Measurements from ENCODE around the gene CD1B. TPM values are rescaled to one million over a fixed set of nuclear protein-coding genes. Genes with fewer than 3 reads are reported as not detected.
A peak's percentile ranks its signal among the peaks of the same experiment; 100 is the strongest.

CD1B gene
- total and polyA plus RNA-seq, 2 experiments from 2014 or later, result not detected

GRCh38 chr1:158357441-158357840, 26.1 kb upstream of the CD1B start:
- peaks cover 10% of the 10 kb centered on the region; the same call in 2 of the 3 replicates for H3K4me1 Mint-ChIP-seq
- H3K9me3 Mint-ChIP-seq, result no peaks in the 10 kb centered on the region
- Histone ChIP-seq H3F3A (replicated peaks; ENCODE audit: low read depth) (no peaks in the 10 kb centered on the region), H3K79me2 (replicated peaks; ENCODE audit: insufficient read depth) (no peaks in the 10 kb centered on the region), H3K27me3 (ENCODE audit: insufficient read depth) (no peaks in the 10 kb centered on the region), H3K4me3 (no peak overlapping the region), H2AFZ (0 out of 2 replicates have a peak overlapping the region, but pooled peaks have one; percentile 6), H4K20me1 (replicated peaks; ENCODE audit: insufficient read depth) (no peaks in the 10 kb centered on the region; the same call in 1 of the 2 replicates), H3K9me2 (ENCODE audit: insufficient read depth) (0 out of 2 replicates have a peak, but pooled peaks cover 4% of the 10 kb centered on the region), H3K4me1 (ENCODE audit: insufficient read depth) (peaks cover 7% of the 10 kb centered on the region; the same call in 1 of the 2 replicates), H3K4me2 (no peak overlapping the region), H3K36me3 (ENCODE audit: insufficient read depth) (no peaks in the 10 kb centered on the region), H3K27ac (ENCODE audit: low read depth) (no peak overlapping the region)
- H3K27me3 Mint-ChIP-seq (ENCODE audit: insufficient read depth, low read depth, poor library complexity), result peaks cover 2% of the 10 kb centered on the region
- no peak overlapping the region for H3K4me3 Mint-ChIP-seq
- no peak overlapping the region; the same call in 1 of the 2 replicates for H3K27ac Mint-ChIP-seq
- TF ChIP-seq CREB1 (CRISPR knock-in tag; IDR thresholded peaks at IDR 0.05; ENCODE audit: low read depth) (no peak), ZNF114 (CRISPR knock-in tag; IDR thresholded peaks at IDR 0.05) (no peak)
- TF ChIP-seq, protein P1, sequence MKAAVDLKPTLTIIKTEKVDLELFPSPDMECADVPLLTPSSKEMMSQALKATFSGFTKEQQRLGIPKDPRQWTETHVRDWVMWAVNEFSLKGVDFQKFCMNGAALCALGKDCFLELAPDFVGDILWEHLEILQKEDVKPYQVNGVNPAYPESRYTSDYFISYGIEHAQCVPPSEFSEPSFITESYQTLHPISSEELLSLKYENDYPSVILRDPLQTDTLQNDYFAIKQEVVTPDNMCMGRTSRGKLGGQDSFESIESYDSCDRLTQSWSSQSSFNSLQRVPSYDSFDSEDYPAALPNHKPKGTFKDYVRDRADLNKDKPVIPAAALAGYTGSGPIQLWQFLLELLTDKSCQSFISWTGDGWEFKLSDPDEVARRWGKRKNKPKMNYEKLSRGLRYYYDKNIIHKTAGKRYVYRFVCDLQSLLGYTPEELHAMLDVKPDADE (IDR thresholded peaks at IDR 0.05), result no peak
- no peak for DNase-seq (ENCODE audit: low spot score)
- no peaks in the 10 kb centered on the region for H3K36me3 Mint-ChIP-seq (ENCODE audit: low read depth)
- ATAC-seq, result peak; percentile 47

DNA sequence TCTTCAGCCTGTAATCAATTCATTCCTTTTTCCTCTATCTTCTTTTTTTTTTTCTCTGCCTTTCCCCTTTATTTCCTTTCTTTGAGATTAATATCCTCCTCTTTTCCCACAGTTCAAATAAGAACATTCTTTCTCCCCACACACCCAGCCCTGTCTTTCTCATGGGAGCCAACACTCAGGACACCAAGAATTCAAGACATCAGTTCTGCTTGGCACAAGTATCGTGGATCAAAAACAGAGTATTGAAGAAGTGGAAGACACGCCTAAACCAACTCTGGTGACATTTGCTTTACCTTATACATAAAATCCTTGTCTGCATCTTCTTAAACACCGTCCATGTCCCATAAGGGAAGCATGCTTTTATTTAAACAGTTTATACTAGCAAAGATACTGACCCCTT, 25.3 kb upstream of the CD1B start:
- no peaks in the 10 kb centered on the region for H3K79me2 ChIP-seq (replicated peaks; ENCODE audit: insufficient read depth)
- TF ChIP-seq, protein P2, sequence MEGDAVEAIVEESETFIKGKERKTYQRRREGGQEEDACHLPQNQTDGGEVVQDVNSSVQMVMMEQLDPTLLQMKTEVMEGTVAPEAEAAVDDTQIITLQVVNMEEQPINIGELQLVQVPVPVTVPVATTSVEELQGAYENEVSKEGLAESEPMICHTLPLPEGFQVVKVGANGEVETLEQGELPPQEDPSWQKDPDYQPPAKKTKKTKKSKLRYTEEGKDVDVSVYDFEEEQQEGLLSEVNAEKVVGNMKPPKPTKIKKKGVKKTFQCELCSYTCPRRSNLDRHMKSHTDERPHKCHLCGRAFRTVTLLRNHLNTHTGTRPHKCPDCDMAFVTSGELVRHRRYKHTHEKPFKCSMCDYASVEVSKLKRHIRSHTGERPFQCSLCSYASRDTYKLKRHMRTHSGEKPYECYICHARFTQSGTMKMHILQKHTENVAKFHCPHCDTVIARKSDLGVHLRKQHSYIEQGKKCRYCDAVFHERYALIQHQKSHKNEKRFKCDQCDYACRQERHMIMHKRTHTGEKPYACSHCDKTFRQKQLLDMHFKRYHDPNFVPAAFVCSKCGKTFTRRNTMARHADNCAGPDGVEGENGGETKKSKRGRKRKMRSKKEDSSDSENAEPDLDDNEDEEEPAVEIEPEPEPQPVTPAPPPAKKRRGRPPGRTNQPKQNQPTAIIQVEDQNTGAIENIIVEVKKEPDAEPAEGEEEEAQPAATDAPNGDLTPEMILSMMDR (conservative IDR thresholded peaks at IDR 0.05; ENCODE audit: low read depth in 2 of 2), result no peak
- no peaks in the 10 kb centered on the region for H3K27me3 ChIP-seq (ENCODE audit: insufficient read depth)
- 0 out of 2 replicates have a peak, but pooled peaks cover 4% of the 10 kb centered on the region for H3K9me2 ChIP-seq (ENCODE audit: insufficient read depth)
- H3K4me2 ChIP-seq, result no peak overlapping the region
- Mint-ChIP-seq H3K27ac (no peak overlapping the region), H3K4me3 (no peak overlapping the region), H3K27me3 (ENCODE audit: insufficient read depth, low read depth, poor library complexity) (peaks cover 2% of the 10 kb centered on the region), H3K36me3 (ENCODE audit: low read depth) (no peaks in the 10 kb centered on the region), H3K9me3 (no peaks in the 10 kb centered on the region), H3K4me1 (peaks cover 10% of the 10 kb centered on the region; the same call in 2 of the 3 replicates)
- H3K4me1 ChIP-seq (ENCODE audit: insufficient read depth), result peaks cover 7% of the 10 kb centered on the region; the same call in 1 of the 2 replicates
- H3K27ac ChIP-seq (ENCODE audit: low read depth), result no peak overlapping the region
- H4K20me1 ChIP-seq (replicated peaks; ENCODE audit: insufficient read depth), result no peaks in the 10 kb centered on the region; the same call in 1 of the 2 replicates
- DNase-seq (ENCODE audit: low spot score) (no peak), ATAC-seq (no peak)
- no peaks in the 10 kb centered on the region for H3K36me3 ChIP-seq (ENCODE audit: insufficient read depth)
- peak overlapping the region; percentile 6; the same call in 1 of the 2 replicates for H2AFZ ChIP-seq
- H3K4me3 ChIP-seq, result no peak overlapping the region
- no peaks in the 10 kb centered on the region for H3F3A ChIP-seq (replicated peaks; ENCODE audit: low read depth)

DNA sequence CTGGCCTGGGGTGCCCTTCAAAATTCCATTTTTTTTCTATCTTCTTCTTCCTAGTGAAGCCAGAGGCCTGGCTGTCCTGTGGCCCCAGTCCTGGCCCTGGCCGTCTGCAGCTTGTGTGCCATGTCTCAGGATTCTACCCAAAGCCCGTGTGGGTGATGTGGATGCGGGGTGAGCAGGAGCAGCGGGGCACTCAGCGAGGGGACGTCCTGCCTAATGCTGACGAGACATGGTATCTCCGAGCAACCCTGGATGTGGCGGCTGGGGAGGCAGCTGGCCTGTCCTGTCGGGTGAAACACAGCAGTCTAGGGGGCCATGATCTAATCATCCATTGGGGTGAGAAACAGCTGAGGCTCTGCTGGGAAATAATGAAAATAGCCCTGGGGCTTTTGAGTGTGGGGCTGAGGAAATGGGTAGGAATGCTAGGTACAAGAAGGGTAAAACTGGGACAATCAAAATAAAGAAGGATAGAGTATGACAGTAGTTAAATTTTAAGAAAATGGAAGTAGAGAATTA, 24.5 kb upstream of the CD1B start:
- no peak overlapping the region for H3K27ac Mint-ChIP-seq
- no peak overlapping the region for H3K4me3 Mint-ChIP-seq
- Histone ChIP-seq H3K4me2 (no peak overlapping the region), H3K9me2 (ENCODE audit: insufficient read depth) (0 out of 2 replicates have a peak, but pooled peaks cover 4% of the 10 kb centered on the region), H3K4me3 (no peak overlapping the region), H3K36me3 (ENCODE audit: insufficient read depth) (no peaks in the 10 kb centered on the region), H4K20me1 (replicated peaks; ENCODE audit: insufficient read depth) (no peaks in the 10 kb centered on the region; the same call in 1 of the 2 replicates), H3K4me1 (ENCODE audit: insufficient read depth) (peaks cover 7% of the 10 kb centered on the region; the same call in 1 of the 2 replicates), H3K27me3 (ENCODE audit: insufficient read depth) (no peaks in the 10 kb centered on the region), H3K79me2 (replicated peaks; ENCODE audit: insufficient read depth) (no peaks in the 10 kb centered on the region), H3F3A (replicated peaks; ENCODE audit: low read depth) (no peaks in the 10 kb centered on the region), H3K27ac (ENCODE audit: low read depth) (no peak overlapping the region), H2AFZ (0 out of 2 replicates have a peak overlapping the region, but pooled peaks have one; percentile 23)
- no peaks in the 10 kb centered on the region; the same call in 2 of the 3 replicates for H3K9me3 Mint-ChIP-seq
- DNase-seq (ENCODE audit: low spot score) (no peak), ATAC-seq (no peak)
- H3K27me3 Mint-ChIP-seq (ENCODE audit: insufficient read depth, low read depth, poor library complexity), result peaks cover 2% of the 10 kb centered on the region
- H3K4me1 Mint-ChIP-seq, result peaks cover 10% of the 10 kb centered on the region; the same call in 2 of the 3 replicates
- no peaks in the 10 kb centered on the region for H3K36me3 Mint-ChIP-seq (ENCODE audit: low read depth)
- TF ChIP-seq ZNF114 (CRISPR knock-in tag; IDR thresholded peaks at IDR 0.05), result no peak
- TF ChIP-seq, protein P2 (conservative IDR thresholded peaks at IDR 0.05; ENCODE audit: low read depth in 2 of 2), result no peak
- TF ChIP-seq, protein P3, sequence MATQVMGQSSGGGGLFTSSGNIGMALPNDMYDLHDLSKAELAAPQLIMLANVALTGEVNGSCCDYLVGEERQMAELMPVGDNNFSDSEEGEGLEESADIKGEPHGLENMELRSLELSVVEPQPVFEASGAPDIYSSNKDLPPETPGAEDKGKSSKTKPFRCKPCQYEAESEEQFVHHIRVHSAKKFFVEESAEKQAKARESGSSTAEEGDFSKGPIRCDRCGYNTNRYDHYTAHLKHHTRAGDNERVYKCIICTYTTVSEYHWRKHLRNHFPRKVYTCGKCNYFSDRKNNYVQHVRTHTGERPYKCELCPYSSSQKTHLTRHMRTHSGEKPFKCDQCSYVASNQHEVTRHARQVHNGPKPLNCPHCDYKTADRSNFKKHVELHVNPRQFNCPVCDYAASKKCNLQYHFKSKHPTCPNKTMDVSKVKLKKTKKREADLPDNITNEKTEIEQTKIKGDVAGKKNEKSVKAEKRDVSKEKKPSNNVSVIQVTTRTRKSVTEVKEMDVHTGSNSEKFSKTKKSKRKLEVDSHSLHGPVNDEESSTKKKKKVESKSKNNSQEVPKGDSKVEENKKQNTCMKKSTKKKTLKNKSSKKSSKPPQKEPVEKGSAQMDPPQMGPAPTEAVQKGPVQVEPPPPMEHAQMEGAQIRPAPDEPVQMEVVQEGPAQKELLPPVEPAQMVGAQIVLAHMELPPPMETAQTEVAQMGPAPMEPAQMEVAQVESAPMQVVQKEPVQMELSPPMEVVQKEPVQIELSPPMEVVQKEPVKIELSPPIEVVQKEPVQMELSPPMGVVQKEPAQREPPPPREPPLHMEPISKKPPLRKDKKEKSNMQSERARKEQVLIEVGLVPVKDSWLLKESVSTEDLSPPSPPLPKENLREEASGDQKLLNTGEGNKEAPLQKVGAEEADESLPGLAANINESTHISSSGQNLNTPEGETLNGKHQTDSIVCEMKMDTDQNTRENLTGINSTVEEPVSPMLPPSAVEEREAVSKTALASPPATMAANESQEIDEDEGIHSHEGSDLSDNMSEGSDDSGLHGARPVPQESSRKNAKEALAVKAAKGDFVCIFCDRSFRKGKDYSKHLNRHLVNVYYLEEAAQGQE (IDR thresholded peaks at IDR 0.05; ENCODE audit: unreplicated experiment), result no peak
- TF ChIP-seq CREB1 (CRISPR knock-in tag; IDR thresholded peaks at IDR 0.05; ENCODE audit: low read depth), result no peak
- no peak for TF ChIP-seq STAT1 (IDR thresholded peaks at IDR 0.05; ENCODE audit: unreplicated experiment)
- TF ChIP-seq EZH2phosphoT487 (IDR thresholded peaks at IDR 0.05; ENCODE audit: unreplicated experiment), result no peak
- TF ChIP-seq POLR2AphosphoS5 (IDR thresholded peaks at IDR 0.05; ENCODE audit: low read depth), result no peak

Data from GM23338 (cell line).